Right kidney (tissue), 1 donor: ENCODE data around the gene INO80E.

Source experiments
- DNase-seq: peaks from one replicate; pipeline ENCODE4 v3.0.0-alpha.2; 2016

Gene INO80E

DNA sequence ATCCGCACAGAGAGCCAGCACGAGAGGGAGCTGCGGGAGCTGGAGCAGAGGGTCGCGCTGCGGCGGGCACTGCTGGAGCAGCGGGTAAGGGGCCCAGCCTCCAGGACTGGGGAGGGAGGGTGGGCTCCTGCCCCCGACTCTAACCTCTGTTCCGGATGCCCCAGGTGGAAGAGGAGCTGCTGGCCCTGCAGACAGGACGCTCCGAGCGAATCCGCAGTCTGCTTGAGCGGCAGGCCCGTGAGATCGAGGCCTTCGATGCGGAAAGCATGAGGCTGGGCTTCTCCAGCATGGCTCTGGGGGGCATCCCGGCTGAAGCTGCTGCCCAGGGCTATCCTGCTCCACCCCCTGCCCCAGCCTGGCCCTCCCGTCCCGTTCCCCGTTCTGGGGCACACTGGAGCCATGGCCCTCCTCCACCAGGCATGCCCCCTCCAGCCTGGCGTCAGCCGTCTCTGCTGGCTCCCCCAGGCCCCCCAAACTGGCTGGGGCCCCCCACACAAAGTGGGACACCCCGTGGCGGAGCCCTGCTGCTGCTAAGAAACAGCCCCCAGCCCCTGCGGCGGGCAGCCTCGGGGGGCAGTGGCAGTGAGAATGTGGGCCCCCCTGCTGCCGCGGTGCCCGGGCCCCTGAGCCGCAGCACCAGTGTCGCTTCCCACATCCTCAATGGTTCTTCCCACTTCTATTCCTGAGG lies 5.0 kb upstream of the INO80E start:
- DNase-seq, result no peak

DNA sequence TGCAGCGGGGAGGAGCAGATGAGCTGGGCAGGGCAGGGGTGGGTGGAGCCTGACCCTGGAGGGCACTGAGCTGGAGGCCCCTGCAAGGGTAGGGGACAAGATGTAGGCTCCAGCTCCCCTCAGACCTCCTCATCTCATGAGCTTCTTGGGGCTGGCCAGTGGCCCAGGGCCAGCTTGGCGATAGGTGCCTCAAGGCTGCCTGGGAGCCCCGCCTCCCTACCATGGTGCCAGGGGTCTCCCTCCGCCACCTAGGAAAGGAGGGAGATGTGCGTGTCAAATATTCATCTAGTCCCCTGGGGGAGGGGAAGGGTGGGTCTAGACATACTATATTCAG lies 4.5 kb upstream of the INO80E start:
- no peak for DNase-seq

DNA sequence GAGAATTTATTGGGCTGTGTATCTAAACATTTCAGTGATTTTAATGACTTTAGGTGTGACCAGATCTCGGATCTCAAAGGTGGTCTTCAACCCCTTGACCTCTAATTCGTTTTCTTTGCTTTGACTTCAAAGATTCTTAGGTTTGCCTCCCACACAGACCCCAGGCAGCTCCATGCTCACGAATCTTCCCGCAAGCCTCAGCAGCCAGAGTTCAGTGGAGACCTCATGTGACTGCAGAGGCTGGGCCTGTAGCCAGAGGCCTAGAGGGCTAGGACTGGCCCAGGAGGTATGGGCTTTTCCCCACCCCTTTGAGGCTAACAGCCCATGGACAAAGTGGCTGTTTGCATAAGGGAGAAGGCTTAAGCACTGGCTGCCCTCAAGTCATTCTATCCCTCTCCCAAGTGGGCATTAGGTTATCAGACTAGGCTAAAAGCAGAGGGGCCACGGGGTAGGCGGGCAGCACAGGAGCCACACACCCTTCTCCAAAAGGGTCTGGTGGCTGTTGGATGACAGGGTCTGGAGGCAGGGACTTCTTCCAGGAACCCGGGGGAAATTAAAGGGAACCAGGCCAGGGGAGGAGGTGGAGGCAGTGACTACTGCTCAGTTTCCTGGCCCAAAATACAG lies 3.6 kb upstream of the INO80E start:
- no peak for DNase-seq

- DNase-seq, result no peak
Measured at GRCh38 chr16:29993191-29993902, 2.7 kb upstream of the INO80E start.

- DNase-seq, result no peak
Measured at GRCh38 chr16:29993903-29994599, 2.0 kb upstream of the INO80E start.

GRCh38 chr16:29994600-29995323 lies 1.3 kb upstream of the INO80E start:
- DNase-seq, result no peak

DNA sequence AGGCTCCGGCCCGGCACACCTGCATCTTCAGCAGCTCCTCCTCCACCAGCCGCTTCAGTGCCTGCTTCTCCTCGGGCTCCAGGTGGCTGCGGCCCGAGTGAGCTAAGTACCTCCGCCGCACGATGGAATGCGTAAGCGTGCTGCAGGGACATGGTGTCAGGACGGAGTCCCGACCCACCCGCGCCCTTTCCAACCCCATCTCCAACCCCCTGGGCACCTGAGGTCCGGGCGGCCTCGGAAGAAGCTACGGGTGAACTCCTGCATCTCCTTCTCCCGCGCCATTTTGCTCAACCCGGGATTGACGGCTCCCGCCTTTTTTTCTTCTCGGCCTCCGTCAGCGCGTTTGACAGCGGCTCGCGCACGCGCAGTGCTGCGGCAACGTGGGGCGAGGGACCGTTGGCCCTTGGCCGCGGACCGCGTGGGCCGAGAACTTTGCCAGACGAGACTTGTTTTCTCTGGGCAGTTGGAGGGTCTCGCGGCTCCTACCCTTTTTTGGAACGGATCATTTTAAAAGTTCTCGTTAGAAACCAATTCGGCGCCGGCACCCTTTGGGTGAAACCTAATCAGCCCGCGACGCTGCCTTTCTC lies 624 bp upstream of the INO80E start, which contains the start of gene HIRIP3:
TSS of gene HIRIP3 (minus strand) at position 294 of the 587 bp plus-strand sequence. CDS start at position 282, 12 bp downstream.
- DNase-seq, result peak; percentile 97

- no peak for DNase-seq
Measured at GRCh38 chr16:29996766-29997250, 767 bp downstream of the INO80E start.

GRCh38 chr16:29999605-30000004 lies 3.6 kb downstream of the INO80E start:
- DNase-seq, result no peak

DNA sequence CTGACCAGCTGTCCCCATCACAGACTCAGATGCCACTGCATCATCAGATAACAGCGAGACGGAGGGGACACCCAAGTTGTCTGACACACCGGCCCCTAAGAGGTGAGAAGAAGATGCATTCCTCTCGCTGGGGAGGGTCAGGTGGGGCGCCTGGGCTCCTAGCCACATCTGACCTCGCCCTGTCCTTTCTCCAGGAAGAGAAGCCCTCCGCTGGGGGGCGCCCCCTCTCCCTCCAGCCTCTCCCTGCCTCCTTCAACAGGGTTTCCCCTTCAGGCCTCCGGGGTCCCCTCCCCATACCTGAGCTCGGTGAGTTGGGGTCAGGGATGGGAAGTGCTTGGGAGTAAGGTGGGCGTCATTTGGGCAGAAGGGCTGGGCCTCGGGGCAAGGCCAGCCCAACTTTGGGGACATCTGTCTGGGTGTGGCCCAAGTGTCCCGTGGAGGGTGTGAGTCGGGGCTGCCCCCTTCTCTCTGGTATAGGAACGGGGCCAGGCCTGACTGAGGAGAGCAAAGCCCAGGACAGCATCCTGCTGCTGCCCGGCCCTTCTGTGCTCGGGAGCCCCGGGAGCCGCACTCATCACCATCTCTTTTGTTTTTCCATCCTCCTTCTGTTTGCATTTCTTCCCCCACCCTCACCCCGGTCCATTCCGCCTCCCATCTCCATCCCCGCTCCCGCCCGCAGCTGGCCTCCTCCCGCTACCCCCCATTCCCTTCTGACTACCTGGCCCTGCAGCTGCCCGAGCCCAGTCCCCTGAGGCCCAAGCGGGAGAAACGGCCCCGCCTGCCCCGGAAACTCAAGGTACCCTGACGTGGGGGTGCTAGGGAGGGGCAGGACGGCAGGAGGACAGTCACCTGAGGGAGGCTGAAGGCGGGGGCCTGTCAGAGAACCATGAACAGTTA lies 4.9 kb downstream of the INO80E start:
- DNase-seq, result no peak

DNA sequence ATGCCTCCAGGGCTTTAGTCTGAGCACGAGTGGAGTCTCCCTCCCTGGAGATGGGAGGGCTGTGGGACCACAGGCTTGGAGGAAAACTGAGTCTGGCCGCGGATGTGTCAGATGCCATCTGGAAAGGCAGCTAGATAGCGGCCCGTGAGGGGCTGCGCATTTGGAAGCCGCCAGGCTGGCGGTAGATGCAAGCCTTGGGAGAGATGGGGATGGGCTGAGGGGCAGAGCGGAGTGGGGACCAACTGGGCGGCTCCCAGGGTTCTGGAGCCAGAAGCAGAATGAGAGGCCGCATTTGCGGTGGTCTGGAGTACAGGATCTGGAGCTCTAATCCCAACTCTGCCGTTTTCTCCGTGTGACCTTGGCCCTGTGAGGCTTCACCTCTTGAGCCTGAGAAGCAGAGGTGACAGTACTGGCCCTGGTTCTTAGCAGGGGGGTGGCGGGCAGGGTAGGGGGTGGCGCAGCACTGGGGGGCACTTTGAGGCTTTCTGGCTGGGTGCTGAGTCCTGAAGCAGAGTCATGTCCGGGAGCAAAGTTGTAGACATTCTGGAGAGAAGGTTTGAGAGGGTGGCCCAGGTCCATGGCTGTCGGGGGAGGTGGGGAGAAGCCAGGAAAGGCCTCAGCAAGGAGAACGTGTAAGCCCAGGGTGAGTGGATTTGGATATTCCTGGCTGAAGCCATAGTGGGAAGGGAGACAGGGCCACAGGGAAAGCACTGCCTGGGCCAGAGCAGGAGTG lies 6.7 kb downstream of the INO80E start:
- DNase-seq, result no peak

- no peak for DNase-seq
Measured at GRCh38 chr16:30003670-30004423, 7.8 kb downstream of the INO80E start.

- no peak for DNase-seq
Measured at GRCh38 chr16:30004424-30004776, 8.4 kb downstream of the INO80E start.

DNA sequence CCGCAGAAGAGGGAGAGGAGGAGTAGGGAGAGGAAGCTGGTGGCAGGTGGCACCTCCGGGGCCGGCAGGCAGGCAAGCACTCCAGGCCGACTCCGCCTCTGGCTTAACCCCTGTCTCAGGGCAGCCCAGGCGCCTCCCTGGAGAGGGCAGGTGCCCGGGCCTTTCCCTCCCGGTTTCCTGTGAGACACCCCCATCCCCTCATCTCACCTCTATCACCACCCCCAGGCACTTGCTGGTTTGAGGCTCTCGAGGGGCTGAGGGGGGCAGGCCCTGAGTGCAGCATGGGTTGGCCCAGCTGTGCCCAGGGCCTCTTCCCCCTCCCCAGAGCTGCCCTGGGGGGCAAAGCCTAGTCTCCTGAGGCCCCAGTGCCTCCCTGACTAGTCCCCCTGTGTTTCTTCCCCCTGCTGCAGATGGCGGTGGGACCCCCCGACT lies 8.8 kb downstream of the INO80E start:
- no peak for DNase-seq

DNA sequence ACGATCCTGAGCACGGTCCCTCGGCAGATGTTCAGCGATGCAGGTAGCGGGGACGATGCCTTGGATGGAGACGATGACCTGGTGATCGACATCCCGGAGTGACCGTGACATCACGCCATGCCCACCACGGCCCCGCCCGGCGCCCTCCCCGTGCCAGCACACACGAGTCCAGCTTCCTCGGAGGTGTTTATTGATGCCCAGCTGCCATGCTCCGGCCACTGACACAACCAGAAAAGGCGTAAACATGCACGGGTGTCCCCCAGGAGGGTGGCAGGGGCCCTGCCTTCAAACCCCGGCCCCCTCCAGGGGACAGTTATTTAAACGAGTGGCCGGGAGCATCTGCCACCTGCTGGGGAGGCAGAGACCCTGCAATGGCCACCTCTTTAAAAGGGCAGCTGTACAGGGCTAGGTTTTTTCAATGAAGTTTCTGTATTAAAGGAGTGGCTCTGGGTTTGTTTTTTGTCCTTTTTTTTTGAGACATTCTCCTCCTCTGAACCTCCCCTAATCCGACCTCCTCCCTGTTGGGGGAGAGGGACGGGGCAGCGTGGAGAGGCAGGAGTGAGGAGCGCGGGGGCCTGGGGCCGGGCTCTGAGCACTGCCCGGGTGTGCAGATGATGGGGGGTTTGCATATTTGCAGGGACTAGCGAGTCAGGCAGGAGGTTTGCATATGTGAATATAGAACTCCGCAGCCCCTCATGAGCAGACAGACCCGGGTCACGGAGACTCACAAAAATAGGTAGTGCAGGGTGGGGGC lies 9.5 kb downstream of the INO80E start:
- DNase-seq, result no peak

DNA sequence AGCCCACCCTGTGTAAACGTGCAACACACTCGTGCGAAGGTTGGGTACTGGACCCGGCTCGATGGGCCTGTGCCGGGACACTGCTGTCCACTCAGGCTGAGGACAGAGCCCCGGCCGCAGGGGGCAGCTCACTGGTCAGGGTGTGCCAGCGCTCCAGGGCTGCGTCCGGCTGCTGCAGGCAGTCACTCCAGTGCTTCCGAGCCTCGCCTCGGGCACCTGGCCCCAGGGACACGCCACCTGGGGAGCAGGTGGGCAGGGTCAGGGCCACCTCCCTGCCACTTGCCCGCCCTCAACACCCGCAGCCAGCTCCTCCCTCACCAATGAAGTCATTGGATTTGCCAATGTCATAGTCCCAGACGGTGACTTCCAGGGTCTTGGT lies 10.0 kb downstream of the INO80E start:
- DNase-seq, result no peak

- no peak for DNase-seq
Measured at GRCh38 chr16:30006659-30007377, 10.8 kb downstream of the INO80E start.

DNA sequence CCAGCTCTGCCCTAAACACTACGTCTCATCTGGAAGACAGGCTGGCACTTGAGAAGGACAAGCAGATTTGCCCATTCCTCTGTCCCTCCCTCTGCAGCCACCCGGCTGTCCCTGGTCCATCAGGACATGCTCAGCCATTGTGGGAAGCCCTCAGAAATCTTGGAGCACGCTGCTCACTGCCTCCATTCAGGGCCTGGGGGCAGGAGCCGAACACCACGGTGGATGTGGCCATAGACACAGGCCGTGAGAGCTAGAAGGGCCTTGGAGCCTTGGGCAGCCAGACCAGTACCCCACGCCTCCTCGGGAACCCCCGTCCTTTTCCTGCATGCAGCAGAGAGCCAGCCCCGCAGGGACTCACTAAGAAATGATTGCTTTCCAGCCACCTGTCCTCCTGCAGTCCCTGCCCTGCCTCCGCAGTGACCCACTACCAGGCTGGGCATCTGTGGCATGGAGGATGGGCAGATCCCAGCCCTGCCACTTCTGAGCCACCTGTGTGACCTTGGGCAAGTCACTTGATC lies 11.4 kb downstream of the INO80E start:
- DNase-seq, result no peak
